ENCODE data around the gene LGALS16. TPM values are rescaled to one million over a fixed set of nuclear protein-coding genes. Genes with fewer than 3 reads are reported as not detected.

The LGALS16 gene
- total RNA-seq, 1 experiment from 2014 or later = not detected

Other genes with a start within 250 kb of the LGALS16 start
- 2.2 and 6.4 TPM in 2 replicates for gene ZFP36, start 249.1 kb upstream of the LGALS16 start, total RNA-seq (2014; rRNA removed; shearing (Covaris generic))
- 34.2 and 90.9 TPM in 2 replicates for gene PLEKHG2, start 243.2 kb upstream of the LGALS16 start, total RNA-seq (2014; rRNA removed; shearing (Covaris generic))
- 42.4 and 55.8 TPM in 2 replicates for gene RPS16, start 220.0 kb upstream of the LGALS16 start, total RNA-seq (2014; rRNA removed; shearing (Covaris generic))
- gene SUPT5H, start 210.3 kb upstream of the LGALS16 start, total RNA-seq (2014; rRNA removed; shearing (Covaris generic)) = 82.1 and 86.8 TPM in 2 replicates
- 134 and 161 TPM in 2 replicates for gene TIMM50, start 175.1 kb upstream of the LGALS16 start, total RNA-seq (2014; rRNA removed; shearing (Covaris generic))
- 2.1 and 2.6 TPM in 2 replicates for gene DLL3, start 157.0 kb upstream of the LGALS16 start, total RNA-seq (2014; rRNA removed; shearing (Covaris generic))
- gene SELENOV, start 140.8 kb upstream of the LGALS16 start, total RNA-seq (2014; rRNA removed; shearing (Covaris generic)) = 3.1 and 4.4 TPM in 2 replicates
- gene EID2B, start 123.1 kb upstream of the LGALS16 start, total RNA-seq (2014; rRNA removed; shearing (Covaris generic)) = 2.4 and 4.0 TPM in 2 replicates
- 14.9 and 18.4 TPM in 2 replicates for gene EID2, start 115.8 kb upstream of the LGALS16 start, total RNA-seq (2014; rRNA removed; shearing (Covaris generic))
- not detected in 2 replicates for gene LGALS13, start 53.4 kb upstream of the LGALS16 start, total RNA-seq (2014; rRNA removed; shearing (Covaris generic))
- not detected in 2 replicates for gene LGALS14, start 48.6 kb downstream of the LGALS16 start, total RNA-seq (2014; rRNA removed; shearing (Covaris generic))
- not detected in 2 replicates for gene CLC, start 82.1 kb downstream of the LGALS16 start, total RNA-seq (2014; rRNA removed; shearing (Covaris generic))
- gene LEUTX, start 122.9 kb downstream of the LGALS16 start, total RNA-seq (2014; rRNA removed; shearing (Covaris generic)) = not detected in 2 replicates
- gene DYRK1B, start 178.2 kb downstream of the LGALS16 start, total RNA-seq (2014; rRNA removed; shearing (Covaris generic)) = 5.4 and 6.9 TPM in 2 replicates
- gene FBL, start 190.5 kb downstream of the LGALS16 start, total RNA-seq (2014; rRNA removed; shearing (Covaris generic)) = 376 and 414 TPM in 2 replicates

Measured in H7 (cell line).